Measurements from ENCODE around the gene ABCB9.

Gene ABCB9

DNA sequence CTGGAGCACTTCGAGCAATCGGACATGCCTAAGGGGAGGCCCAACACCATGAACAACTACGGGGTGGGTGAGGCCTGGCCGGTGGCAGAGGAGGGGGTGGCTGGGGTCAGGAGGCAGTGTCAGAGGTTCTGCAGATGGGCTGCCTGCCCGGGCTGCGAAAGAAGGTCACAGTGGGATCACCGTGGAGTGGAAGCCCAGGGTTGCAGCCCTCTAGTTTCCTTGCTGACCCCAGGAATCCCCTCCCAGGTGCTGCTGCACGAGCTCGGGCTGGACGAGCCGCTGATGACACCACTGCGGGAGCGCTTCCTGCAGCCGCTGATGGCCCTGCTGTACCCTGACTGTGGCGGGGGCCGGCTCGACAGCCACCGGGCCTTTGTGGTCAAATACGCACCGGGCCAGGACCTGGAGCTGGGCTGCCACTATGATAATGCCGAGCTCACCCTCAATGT is 12.3 kb upstream of the ABCB9 start:
- TF ChIP-seq TAF1 (IDR thresholded peaks at IDR 0.05; ENCODE audit: low read depth, low read length) (no peak), POU2F2 (IDR thresholded peaks at IDR 0.05; ENCODE audit: low read depth, low read length) (no peak), POLR2AphosphoS5 (IDR thresholded peaks at IDR 0.05; ENCODE audit: low read depth, low read length) (no peak), POLR2A (IDR thresholded peaks at IDR 0.05; ENCODE audit: low read depth, low read length) (no peak), PAX5 (IDR thresholded peaks at IDR 0.05; ENCODE audit: insufficient read depth, low read length, severe bottlenecking) (no peak), SPI1 (IDR thresholded peaks at IDR 0.05; ENCODE audit: low read depth, low read length) (no peak)
- DNase-seq (ENCODE audit: insufficient read length, low spot score): no peak
- FAIRE-seq: no peak

- TF ChIP-seq POLR2AphosphoS5 (IDR thresholded peaks at IDR 0.05; ENCODE audit: low read depth, low read length) (no peak), POU2F2 (IDR thresholded peaks at IDR 0.05; ENCODE audit: low read depth, low read length) (no peak), TAF1 (IDR thresholded peaks at IDR 0.05; ENCODE audit: low read depth, low read length) (no peak), PAX5 (IDR thresholded peaks at IDR 0.05; ENCODE audit: insufficient read depth, low read length, severe bottlenecking) (no peak), SPI1 (IDR thresholded peaks at IDR 0.05; ENCODE audit: low read depth, low read length) (no peak), POLR2A (IDR thresholded peaks at IDR 0.05; ENCODE audit: low read depth, low read length) (no peak)
- FAIRE-seq (no peak), DNase-seq (ENCODE audit: insufficient read length, low spot score) (no peak)
Observed at GRCh38 chr12:122977655-122978392, 11.6 kb upstream of the ABCB9 start.

- DNase-seq (ENCODE audit: insufficient read length, low spot score) (no peak), FAIRE-seq (no peak)
- TF ChIP-seq SPI1 (IDR thresholded peaks at IDR 0.05; ENCODE audit: low read depth, low read length) (no peak), POU2F2 (IDR thresholded peaks at IDR 0.05; ENCODE audit: low read depth, low read length) (no peak), PAX5 (IDR thresholded peaks at IDR 0.05; ENCODE audit: insufficient read depth, low read length, severe bottlenecking) (no peak), POLR2AphosphoS5 (IDR thresholded peaks at IDR 0.05; ENCODE audit: low read depth, low read length) (no peak), TAF1 (IDR thresholded peaks at IDR 0.05; ENCODE audit: low read depth, low read length) (no peak), POLR2A (IDR thresholded peaks at IDR 0.05; ENCODE audit: low read depth, low read length) (no peak)
Observed at GRCh38 chr12:122977153-122977552, 10.9 kb upstream of the ABCB9 start.

GRCh38 chr12:122976648-122976975 is 10.3 kb upstream of the ABCB9 start:
- no peak for DNase-seq (ENCODE audit: insufficient read length, low spot score)
- TF ChIP-seq TAF1 (IDR thresholded peaks at IDR 0.05; ENCODE audit: low read depth, low read length): no peak
- no peak for TF ChIP-seq POLR2AphosphoS5 (IDR thresholded peaks at IDR 0.05; ENCODE audit: low read depth, low read length)
- no peak for TF ChIP-seq POU2F2 (IDR thresholded peaks at IDR 0.05; ENCODE audit: low read depth, low read length)
- no peak for FAIRE-seq

GRCh38 chr12:122975790-122976647 is 9.8 kb upstream of the ABCB9 start:
- no peak for FAIRE-seq
- DNase-seq (ENCODE audit: insufficient read length, low spot score): no peak
- no peak for TF ChIP-seq PAX5 (IDR thresholded peaks at IDR 0.05; ENCODE audit: insufficient read depth, low read length, severe bottlenecking)
- TF ChIP-seq POLR2AphosphoS5 (IDR thresholded peaks at IDR 0.05; ENCODE audit: low read depth, low read length): no peak
- TF ChIP-seq SPI1 (IDR thresholded peaks at IDR 0.05; ENCODE audit: low read depth, low read length): no peak
- no peak for TF ChIP-seq TAF1 (IDR thresholded peaks at IDR 0.05; ENCODE audit: low read depth, low read length)
- TF ChIP-seq POU2F2 (IDR thresholded peaks at IDR 0.05; ENCODE audit: low read depth, low read length): no peak
- no peak for TF ChIP-seq POLR2A (IDR thresholded peaks at IDR 0.05; ENCODE audit: low read depth, low read length)

GRCh38 chr12:122974892-122975789 is 8.9 kb upstream of the ABCB9 start, which contains the start of gene OGFOD2:
OGFOD2 (plus strand) TSS chr12:122975244; CDS start chr12:122975252, 8 bp downstream.
- DNase-seq (ENCODE audit: insufficient read length, low spot score) (peak; percentile 92), FAIRE-seq (peak; percentile 9)
- peak; percentile 27 for TF ChIP-seq POLR2A (IDR thresholded peaks at IDR 0.05; ENCODE audit: low read depth, low read length)
- 0 out of 2 replicates have a peak, but pooled peaks have one; percentile 5 for TF ChIP-seq SPI1 (IDR thresholded peaks at IDR 0.05; ENCODE audit: low read depth, low read length)
- peak; percentile 78 for TF ChIP-seq TAF1 (IDR thresholded peaks at IDR 0.05; ENCODE audit: low read depth, low read length)
- TF ChIP-seq POU2F2 (IDR thresholded peaks at IDR 0.05; ENCODE audit: low read depth, low read length): 0 out of 2 replicates have a peak, but pooled peaks have one; percentile 6
- TF ChIP-seq PAX5 (IDR thresholded peaks at IDR 0.05; ENCODE audit: insufficient read depth, low read length, severe bottlenecking): no peak
- TF ChIP-seq POLR2AphosphoS5 (IDR thresholded peaks at IDR 0.05; ENCODE audit: low read depth, low read length): peak; percentile 65

- DNase-seq (ENCODE audit: insufficient read length, low spot score) (peak; percentile 88), FAIRE-seq (peak; percentile 98)
- TF ChIP-seq PAX5 (IDR thresholded peaks at IDR 0.05; ENCODE audit: insufficient read depth, low read length, severe bottlenecking): no peak
- no peak for TF ChIP-seq POU2F2 (IDR thresholded peaks at IDR 0.05; ENCODE audit: low read depth, low read length)
- TF ChIP-seq POLR2AphosphoS5 (IDR thresholded peaks at IDR 0.05; ENCODE audit: low read depth, low read length): no peak
- peak; percentile 39; the same call in 1 of the 2 replicates for TF ChIP-seq TAF1 (IDR thresholded peaks at IDR 0.05; ENCODE audit: low read depth, low read length)
- TF ChIP-seq POLR2A (IDR thresholded peaks at IDR 0.05; ENCODE audit: low read depth, low read length): no peak
Observed at GRCh38 chr12:122974274-122974891, 8.1 kb upstream of the ABCB9 start.

DNA sequence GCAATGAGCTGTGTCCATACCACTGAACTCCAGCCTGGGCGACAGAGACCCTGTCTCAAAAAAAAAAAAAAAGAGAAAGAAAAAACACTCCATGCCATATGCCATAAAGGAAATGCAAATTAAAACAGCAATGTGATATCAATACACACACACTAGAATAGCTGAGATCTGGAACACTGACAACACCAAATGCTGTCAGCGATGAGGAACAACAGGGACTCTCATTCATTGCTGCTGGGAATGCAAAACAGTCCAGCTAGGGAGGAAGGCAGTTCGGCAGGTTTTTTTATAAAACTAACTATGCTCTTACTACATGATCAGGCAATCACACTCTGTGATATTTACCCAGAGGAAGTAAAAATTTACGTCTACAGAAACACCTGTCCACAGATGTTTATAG is 3.4 kb upstream of the ABCB9 start:
- FAIRE-seq: no peak

More for the DNA sequence above, 3.4 kb upstream of the ABCB9 start:
- TF ChIP-seq TAF1 (IDR thresholded peaks at IDR 0.05; ENCODE audit: low read depth, low read length): no peak
- no peak for TF ChIP-seq POLR2AphosphoS5 (IDR thresholded peaks at IDR 0.05; ENCODE audit: low read depth, low read length)
- TF ChIP-seq POLR2A (IDR thresholded peaks at IDR 0.05; ENCODE audit: low read depth, low read length): no peak
- no peak for TF ChIP-seq POU2F2 (IDR thresholded peaks at IDR 0.05; ENCODE audit: low read depth, low read length)
- no peak for TF ChIP-seq PAX5 (IDR thresholded peaks at IDR 0.05; ENCODE audit: insufficient read depth, low read length, severe bottlenecking)
- TF ChIP-seq SPI1 (IDR thresholded peaks at IDR 0.05; ENCODE audit: low read depth, low read length): no peak
- no peak for DNase-seq (ENCODE audit: insufficient read length, low spot score)

Measured in GM12891 (cell line).